Measurements from ENCODE around the gene PALM2AKAP2. TPM values are rescaled to one million over a fixed set of nuclear protein-coding genes. Genes with fewer than 3 reads are reported as not detected.

The PALM2AKAP2 gene
- total RNA-seq (94.7 and 121 TPM in 2 replicates), polyA plus RNA-seq (55.1 and 71.7 TPM in 2 replicates)

GRCh38 chr9:109779711-109780452, at the start of gene PALM2AKAP2:
Gene PALM2AKAP2, plus strand, starts transcription at chr9:109780198. Its CDS starts 291 bp downstream, at chr9:109780489.
- Histone ChIP-seq H3K4me1 (ENCODE audit: low read depth) (peaks cover 16% of the 10 kb centered on the region), H3K27me3 (no peaks in the 10 kb centered on the region), H3K36me3 (peaks cover 4% of the 10 kb centered on the region), H3K9me3 (ENCODE audit: low read depth) (no peaks in the 10 kb centered on the region), H3K27ac (peak within 1 kb of the TSS; percentile 93), H3K4me3 (peak within 1 kb of the TSS; percentile 61)
- TF ChIP-seq CTCF (IDR thresholded peaks at IDR 0.05; ENCODE audit: low read depth, low read length): peak; percentile 27
- DNase-seq (ENCODE audit: low read depth in 1 of 2, low spot score in 1 of 2): peak; percentile 77 to 91

GRCh38 chr9:109730228-109730627, 49.8 kb upstream of the PALM2AKAP2 start:
- Histone ChIP-seq H3K4me3 (no peak overlapping the region), H3K4me1 (ENCODE audit: low read depth) (peaks cover 16% of the 10 kb centered on the region), H3K27me3 (no peaks in the 10 kb centered on the region), H3K36me3 (no peaks in the 10 kb centered on the region), H3K9me3 (ENCODE audit: low read depth) (no peaks in the 10 kb centered on the region), H3K27ac (no peak overlapping the region)
- no peak for TF ChIP-seq CTCF (IDR thresholded peaks at IDR 0.05; ENCODE audit: low read depth, low read length)
- peak in 1 of 2 donors; percentile 36 for DNase-seq (ENCODE audit: low read depth in 1 of 2, low spot score in 1 of 2)

GRCh38 chr9:109733690-109734089, 46.3 kb upstream of the PALM2AKAP2 start:
- DNase-seq (ENCODE audit: low read depth in 1 of 2, low spot score in 1 of 2): peak in 1 of 2 donors; percentile 84
- Histone ChIP-seq H3K36me3 (no peaks in the 10 kb centered on the region), H3K27ac (no peak overlapping the region), H3K27me3 (no peaks in the 10 kb centered on the region), H3K9me3 (ENCODE audit: low read depth) (no peaks in the 10 kb centered on the region), H3K4me3 (no peak overlapping the region), H3K4me1 (ENCODE audit: low read depth) (peaks cover 40% of the 10 kb centered on the region)
- TF ChIP-seq CTCF (IDR thresholded peaks at IDR 0.05; ENCODE audit: low read depth, low read length): no peak

- Histone ChIP-seq H3K4me3 (no peak overlapping the region), H3K9me3 (ENCODE audit: low read depth) (no peaks in the 10 kb centered on the region), H3K36me3 (no peaks in the 10 kb centered on the region), H3K4me1 (ENCODE audit: low read depth) (peaks cover 31% of the 10 kb centered on the region), H3K27ac (no peak overlapping the region), H3K27me3 (no peaks in the 10 kb centered on the region)
- DNase-seq (ENCODE audit: low read depth in 1 of 2, low spot score in 1 of 2): no peak
- no peak for TF ChIP-seq CTCF (IDR thresholded peaks at IDR 0.05; ENCODE audit: low read depth, low read length)
Measured at GRCh38 chr9:109734814-109735213, 45.2 kb upstream of the PALM2AKAP2 start.

- DNase-seq (ENCODE audit: low read depth in 1 of 2, low spot score in 1 of 2): peak in 1 of 2 donors; percentile 60
- Histone ChIP-seq H3K9me3 (ENCODE audit: low read depth) (no peaks in the 10 kb centered on the region), H3K4me1 (ENCODE audit: low read depth) (peaks cover 31% of the 10 kb centered on the region), H3K27me3 (no peaks in the 10 kb centered on the region), H3K4me3 (no peak overlapping the region), H3K27ac (no peak overlapping the region), H3K36me3 (no peaks in the 10 kb centered on the region)
- TF ChIP-seq CTCF (IDR thresholded peaks at IDR 0.05; ENCODE audit: low read depth, low read length): no peak
Measured at GRCh38 chr9:109735801-109736200, 44.2 kb upstream of the PALM2AKAP2 start.

All from cardiac muscle cell (in vitro differentiated cells and primary cell).